ENCODE measurements around the gene ANKRD30A.
"Not testable (repeated sequence)": the region's sequence is repeated elsewhere in the genome, so short reads cannot be mapped to it uniquely, and the experiment has no call there.

The ANKRD30A gene

GRCh38 chr10:37255837-37256236 lies 130.4 kb downstream of the ANKRD30A start:
- DNase-seq (ENCODE audit: low read depth): not testable (repeated sequence)

- no peak for DNase-seq (ENCODE audit: low read depth)
Observed at GRCh38 chr10:37263304-37263703, 137.9 kb downstream of the ANKRD30A start.

- no peak for DNase-seq (ENCODE audit: low read depth)
Observed at GRCh38 chr10:37268266-37268665, 142.9 kb downstream of the ANKRD30A start.

- no peak for DNase-seq (ENCODE audit: low read depth)
Observed at GRCh38 chr10:37269554-37270256, 144.3 kb downstream of the ANKRD30A start.

GRCh38 chr10:37275216-37275777 lies 149.9 kb downstream of the ANKRD30A start:
- DNase-seq (ENCODE audit: low read depth): no peak

- no peak for DNase-seq (ENCODE audit: low read depth)
Observed at GRCh38 chr10:37285063-37285462, 159.7 kb downstream of the ANKRD30A start.

GRCh38 chr10:37289833-37290464 lies 164.6 kb downstream of the ANKRD30A start:
- no peak for DNase-seq (ENCODE audit: low read depth)

GRCh38 chr10:37301271-37301670 lies 175.9 kb downstream of the ANKRD30A start:
- no peak for DNase-seq (ENCODE audit: low read depth)

- DNase-seq (ENCODE audit: low read depth): no peak
Observed at GRCh38 chr10:37304036-37304435, 178.6 kb downstream of the ANKRD30A start.

GRCh38 chr10:37314350-37314749 lies 189.0 kb downstream of the ANKRD30A start:
- no peak for DNase-seq (ENCODE audit: low read depth)

- no peak for DNase-seq (ENCODE audit: low read depth)
Observed at GRCh38 chr10:37314862-37315261, 189.5 kb downstream of the ANKRD30A start.

GRCh38 chr10:37344413-37344812 lies 219.0 kb downstream of the ANKRD30A start:
- no peak for DNase-seq (ENCODE audit: low read depth)

GRCh38 chr10:37379991-37380390 lies 254.6 kb downstream of the ANKRD30A start:
- no peak for DNase-seq (ENCODE audit: low read depth)

- DNase-seq (ENCODE audit: low read depth): no peak
Observed at GRCh38 chr10:37381271-37381670, 255.9 kb downstream of the ANKRD30A start.

GRCh38 chr10:37384923-37385322 lies 259.5 kb downstream of the ANKRD30A start:
- no peak for DNase-seq (ENCODE audit: low read depth)

- DNase-seq (ENCODE audit: low read depth): no peak
Observed at GRCh38 chr10:37390926-37391325, 265.5 kb downstream of the ANKRD30A start.

- DNase-seq (ENCODE audit: low read depth): not testable (repeated sequence)
Observed at GRCh38 chr10:37400774-37401173, 275.4 kb downstream of the ANKRD30A start.

- no peak for DNase-seq (ENCODE audit: low read depth)
Observed at GRCh38 chr10:37401225-37401624, 275.8 kb downstream of the ANKRD30A start.

GRCh38 chr10:37403776-37404175 lies 278.4 kb downstream of the ANKRD30A start:
- DNase-seq (ENCODE audit: low read depth): no peak

All from T-helper 22 cell (primary cell).